ENCODE data around the gene TMEM235.

GRCh38 chr17:78224231-78225087 lies 7.0 kb upstream of the TMEM235 start:
- TF ChIP-seq EZH2phosphoT487 (IDR thresholded peaks at IDR 0.05; ENCODE audit: borderline replicate concordance, low read depth) (no peak), CTCF (IDR thresholded peaks at IDR 0.05) (no peak), SIN3A (IDR thresholded peaks at IDR 0.05; ENCODE audit: borderline replicate concordance, low read depth, low read length) (peak; percentile 37; the same call in 1 of the 2 replicates), JUND (IDR thresholded peaks at IDR 0.05) (no peak), YY1 (IDR thresholded peaks at IDR 0.05; ENCODE audit: low read depth) (no peak), CHD2 (IDR thresholded peaks at IDR 0.05; ENCODE audit: low read length, partially characterized antibody) (peak; percentile 66), TAF1 (IDR thresholded peaks at IDR 0.05; ENCODE audit: borderline replicate concordance, low read depth, low read length) (no peak)

Measured in SK-N-SH (cell line).